H9 (cell line): ENCODE results near the gene ST6GALNAC5. TPM values are rescaled to one million over a fixed set of nuclear protein-coding genes. Genes with fewer than 3 reads are reported as not detected.

Source experiments
- DNase-seq: peaks from one replicate; pipeline ENCODE4 v3.0.0-alpha.2; 2017
- H2AFZ ChIP-seq: one replicate; pipeline ENCODE4 v1.6.1; 2013; ENCODE audit warnings: mild to moderate bottlenecking, low read length, control low read depth, moderate library complexity
- H2AK5ac ChIP-seq: 2 replicates; pipeline ENCODE4 v1.6.1; 2013; ENCODE audit warnings: low read length, control low read depth, mixed read lengths; ENCODE audit not compliant: insufficient read length
- H2BK120ac ChIP-seq: one replicate; pipeline ENCODE4 v1.6.1; 2013; ENCODE audit warnings: low read depth, mild to moderate bottlenecking, low read length, control low read depth, inconsistent platforms; ENCODE audit not compliant: poor library complexity, severe bottlenecking
- H2BK12ac ChIP-seq: 2 replicates; pipeline ENCODE4 v1.6.1; 2013; ENCODE audit warnings: low read length, control low read depth, mixed read lengths, low read depth; ENCODE audit not compliant: insufficient read length
- H2BK15ac ChIP-seq: 2 replicates; pipeline ENCODE4 v1.6.1; 2013; ENCODE audit warnings: low read depth, low read length, control low read depth
- H2BK20ac ChIP-seq: one replicate; pipeline ENCODE4 v1.6.1; 2013; ENCODE audit warnings: low read depth, mild to moderate bottlenecking, low read length, control low read depth, inconsistent platforms; ENCODE audit not compliant: poor library complexity, severe bottlenecking
- H2BK5ac ChIP-seq: 2 replicates; pipeline ENCODE4 v1.6.1; 2013; ENCODE audit warnings: low read length, control low read depth, mixed read lengths; ENCODE audit not compliant: insufficient read length
- H3K14ac ChIP-seq: 2 replicates; pipeline ENCODE4 v1.6.1; 2013; ENCODE audit warnings: low read length, control low read depth; ENCODE audit not compliant: insufficient read depth
- H3K18ac ChIP-seq: 2 replicates; pipeline ENCODE4 v1.6.1; 2013; ENCODE audit warnings: low read depth, mild to moderate bottlenecking, mixed read lengths, low read length, control low read depth; ENCODE audit not compliant: insufficient read length
- H3K23ac ChIP-seq: 2 replicates; pipeline ENCODE4 v1.6.1; 2013; ENCODE audit warnings: low read length, control low read depth, mixed read lengths, low read depth; ENCODE audit not compliant: insufficient read length
- H3K23me2 ChIP-seq: 2 replicates; pipeline ENCODE4 v1.6.1; 2013; ENCODE audit warnings: low read depth, mild to moderate bottlenecking, mixed read lengths, low read length, control low read depth; ENCODE audit not compliant: insufficient read length, poor library complexity, severe bottlenecking
- H3K27ac ChIP-seq: 2 replicates; pipeline ENCODE4 v1.5.1; 2013; ENCODE audit warnings: low read length, control low read depth, mixed read lengths, low read depth; ENCODE audit not compliant: insufficient read length
- H3K27me3 ChIP-seq: 2 replicates; pipeline ENCODE4 v1.6.1; 2013; ENCODE audit warnings: low read length, control low read depth, inconsistent platforms; ENCODE audit not compliant: insufficient read depth
- H3K4ac ChIP-seq: 2 replicates; pipeline ENCODE4 v1.6.1; 2013; ENCODE audit warnings: low read depth, mild to moderate bottlenecking, control low read depth, inconsistent platforms, low read length, moderate library complexity
- H3K4me1 ChIP-seq: 2 replicates; pipeline ENCODE4 v1.6.1; 2013; ENCODE audit warnings: low read length, control low read depth, inconsistent platforms; ENCODE audit not compliant: insufficient read depth
- H3K4me2 ChIP-seq: 2 replicates; pipeline ENCODE4 v1.6.1; 2013; ENCODE audit warnings: low read length, control low read depth, mixed read lengths; ENCODE audit not compliant: insufficient read length, insufficient read depth
- H3K56ac ChIP-seq: 2 replicates; pipeline ENCODE4 v1.6.1; 2013; ENCODE audit warnings: low read depth, mild to moderate bottlenecking, mixed read lengths, low read length, control low read depth; ENCODE audit not compliant: insufficient read length
- H3K79me1 ChIP-seq: 2 replicates; pipeline ENCODE4 v1.6.1; 2013; ENCODE audit warnings: low read depth, mild to moderate bottlenecking, moderate library complexity, low read length, control low read depth, inconsistent platforms; ENCODE audit not compliant: insufficient read depth, poor library complexity, severe bottlenecking
- H3K79me2 ChIP-seq: 2 replicates; pipeline ENCODE4 v1.6.1; 2013; ENCODE audit warnings: low read length, control low read depth, inconsistent platforms; ENCODE audit not compliant: insufficient read depth
- H3K9ac ChIP-seq: 2 replicates; pipeline ENCODE4 v1.6.1; 2013; ENCODE audit warnings: low read length, control low read depth, mixed read lengths; ENCODE audit not compliant: insufficient read length; ENCODE audit errors: extremely low read depth
- H3K9me3 ChIP-seq: one replicate; pipeline ENCODE4 v1.6.1; 2013; ENCODE audit warnings: low read depth, low read length, inconsistent platforms; ENCODE audit not compliant: control insufficient read depth
- H3T11ph ChIP-seq: one replicate; pipeline ENCODE4 v1.6.1; 2013; ENCODE audit warnings: mild to moderate bottlenecking, low read length, control low read depth, inconsistent platforms
- H4K20me1 ChIP-seq: one replicate; pipeline ENCODE4 v1.6.1; 2013; ENCODE audit not compliant: control insufficient read depth, insufficient read length, insufficient read depth
- H4K5ac ChIP-seq: 2 replicates; pipeline ENCODE4 v1.6.1; 2013; ENCODE audit warnings: low read depth, mild to moderate bottlenecking, mixed read lengths, low read length, control low read depth; ENCODE audit not compliant: insufficient read length
- H4K8ac ChIP-seq: replicated peaks from 2 replicates; pipeline ENCODE4 v1.6.1; 2013; ENCODE audit warnings: low read length, control low read depth, mixed read lengths, low read depth; ENCODE audit not compliant: insufficient read length
- H4K91ac ChIP-seq: 2 replicates; pipeline ENCODE4 v1.6.1; 2013; ENCODE audit warnings: low read depth, mild to moderate bottlenecking, moderate library complexity, mixed read lengths, low read length, control low read depth; ENCODE audit not compliant: insufficient read length
- H3K27ac Mint-ChIP-seq, 3 experiments: 2 replicates in 2 of 3; 3 replicates in 1 of 3; pipeline ENCODE4 v1.8.0; 2020 to 2021; ENCODE audit warnings: mixed read lengths in 3 of 3, mild to moderate bottlenecking in 1 of 3, moderate library complexity in 1 of 3
- H3K27me3 Mint-ChIP-seq: 2 replicates; pipeline ENCODE4 v1.8.0; 2021; ENCODE audit warnings: low read depth, mild to moderate bottlenecking, moderate library complexity, mixed read lengths
- H3K36me3 Mint-ChIP-seq, 3 experiments: 2 replicates in 2 of 3; 3 replicates in 1 of 3; pipeline ENCODE4 v1.8.0; 2020 to 2021; ENCODE audit warnings: low read depth in 3 of 3, mixed read lengths in 3 of 3; ENCODE audit not compliant: insufficient read depth in 1 of 3
- H3K4me1 Mint-ChIP-seq, 2 experiments: 2 replicates each; pipeline ENCODE4 v1.8.0; 2020; ENCODE audit warnings: mixed read lengths in 2 of 2
- H3K4me3 Mint-ChIP-seq, 2 experiments: 2 replicates in 1 of 2; 3 replicates in 1 of 2; pipeline ENCODE4 v1.8.0; 2020 to 2021; ENCODE audit warnings: mild to moderate bottlenecking in 2 of 2, mixed read lengths in 2 of 2, moderate library complexity in 1 of 2
- H3K9me3 Mint-ChIP-seq, 2 experiments: 2 replicates in 1 of 2; 3 replicates in 1 of 2; pipeline ENCODE4 v1.8.0; 2020; ENCODE audit warnings: mild to moderate bottlenecking in 2 of 2, mixed read lengths in 2 of 2, moderate library complexity in 1 of 2
- CTCF ChIP-seq: fragments of 200-600 bp; sonication (generic); conservative IDR thresholded peaks from 3 replicates; pipeline ENCODE4 v1.8.0; 2021; ENCODE audit warnings: antibody characterized with exemption, mild to moderate bottlenecking
- WGBS: extraction: QIAGEN DNeasy Blood & Tissue Kit; methylation state at CpG from one replicate; pipeline ENCODE4 v1.1.7; 2013; ENCODE audit warnings: missing lambda C conversion rate, low lambda C conversion rate, mixed read lengths; ENCODE audit not compliant: insufficient read length; ENCODE audit errors: extremely low coverage; 5-methylcytosine and 5-hydroxymethylcytosine counted together
- total RNA-seq: library from RNA; stranded (reverse); gene quantifications from 2 replicates; pipeline ENCODE4 v1.2.1, GENCODE V29; 2021

The ST6GALNAC5 gene
- total RNA-seq, 1 experiment from 2014 or later = 3.3 TPM

- H3T11ph ChIP-seq = no peak overlapping the region
- no peak overlapping the region; a peak in 1 of 7 replicates for H3K27ac Mint-ChIP-seq
- no peak overlapping the region for H2BK20ac ChIP-seq
- DNase-seq = no peak
- no peak overlapping the region for H3K4ac ChIP-seq
- WGBS = no CpG with 5 or more reads among the region's 5 CpGs
- no peaks in the 10 kb centered on the region for H3K9me3 Mint-ChIP-seq
- no peak overlapping the region for H3K4me2 ChIP-seq
- H3K9me3 ChIP-seq = no peaks in the 10 kb centered on the region
- H3K23me2 ChIP-seq = peaks cover 3% of the 10 kb centered on the region
- TF ChIP-seq CTCF = no peak
- H3K23ac ChIP-seq = no peak overlapping the region
- H2BK5ac ChIP-seq = no peak overlapping the region
- no peak overlapping the region for H3K18ac ChIP-seq
- no peak overlapping the region for H2BK120ac ChIP-seq
- peaks cover 51 to 54% of the 10 kb centered on the region in 2 experiments for H3K4me1 Mint-ChIP-seq
- H4K8ac ChIP-seq = no peak overlapping the region
- no peaks in the 10 kb centered on the region for H3K36me3 Mint-ChIP-seq
- H3K4me1 ChIP-seq = peaks cover 8% of the 10 kb centered on the region
- no peak overlapping the region for H3K27ac ChIP-seq
- H2BK12ac ChIP-seq = no peak overlapping the region
- no peak overlapping the region for H2AK5ac ChIP-seq
- H3K27me3 ChIP-seq = no peaks in the 10 kb centered on the region
- no peak overlapping the region for H3K9ac ChIP-seq
- no peaks in the 10 kb centered on the region for H3K79me1 ChIP-seq
- no peak overlapping the region for H3K56ac ChIP-seq
- H3K14ac ChIP-seq = no peak overlapping the region
- no peak overlapping the region for H2AFZ ChIP-seq
- no peak overlapping the region for H3K4me3 Mint-ChIP-seq
- no peak overlapping the region for H2BK15ac ChIP-seq
- no peaks in the 10 kb centered on the region for H3K27me3 Mint-ChIP-seq
- no peaks in the 10 kb centered on the region for H3K79me2 ChIP-seq
- no peak overlapping the region for H4K5ac ChIP-seq
- H4K20me1 ChIP-seq = no peaks in the 10 kb centered on the region
- H4K91ac ChIP-seq = no peak overlapping the region
Observed at GRCh38 chr1:77014073-77014788, 147.0 kb downstream of the ST6GALNAC5 start.
